Measurements from ENCODE around the gene MYO7A. TPM values are rescaled to one million over a fixed set of nuclear protein-coding genes. Genes with fewer than 3 reads are reported as not detected.

MYO7A gene
- total RNA-seq, 2 experiments from 2014 or later: not detected

DNA sequence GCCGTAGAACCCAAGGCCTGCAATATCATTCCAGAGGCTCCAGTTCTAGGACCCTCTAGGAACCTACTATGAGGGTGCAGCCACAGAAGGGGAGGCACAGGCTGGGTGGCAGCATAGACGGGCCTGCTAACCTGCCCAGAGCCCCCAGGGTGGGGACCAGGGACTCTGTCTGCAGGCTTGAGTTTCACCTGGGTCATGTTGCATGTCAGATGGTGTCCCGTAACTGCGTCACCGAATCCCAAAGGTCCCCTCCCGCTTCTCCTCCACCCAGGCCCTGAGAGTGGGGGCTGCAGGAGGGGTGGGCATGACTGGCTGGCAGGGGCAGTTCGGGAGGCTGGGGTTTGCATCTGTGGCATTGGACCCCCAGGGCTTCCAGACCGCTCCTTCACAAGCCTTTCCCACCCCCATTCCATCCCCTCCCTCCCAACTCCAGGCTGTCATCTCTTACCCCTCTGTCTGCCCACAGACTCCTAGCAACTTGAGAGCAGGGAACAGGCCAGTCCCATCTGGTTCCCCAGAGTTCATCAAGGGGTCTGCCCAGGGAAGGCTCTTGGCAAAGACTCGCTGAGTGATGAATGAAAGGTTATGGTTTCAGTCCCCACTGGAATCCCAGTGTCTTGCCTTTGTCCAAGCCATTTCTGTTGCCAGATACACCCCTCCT lies 16.3 kb downstream of the MYO7A start:
- ChIA-PET POLR2A (no interaction called here), CTCF (interaction anchor here (1.3 kb wide), 1 partner anchor 17 kb away, joined by 7 read pairs; no protein-coding TSS in a partner anchor)
- no peaks in the 10 kb centered on the region for H3K36me3 Mint-ChIP-seq (ENCODE audit: low read depth)

DNA sequence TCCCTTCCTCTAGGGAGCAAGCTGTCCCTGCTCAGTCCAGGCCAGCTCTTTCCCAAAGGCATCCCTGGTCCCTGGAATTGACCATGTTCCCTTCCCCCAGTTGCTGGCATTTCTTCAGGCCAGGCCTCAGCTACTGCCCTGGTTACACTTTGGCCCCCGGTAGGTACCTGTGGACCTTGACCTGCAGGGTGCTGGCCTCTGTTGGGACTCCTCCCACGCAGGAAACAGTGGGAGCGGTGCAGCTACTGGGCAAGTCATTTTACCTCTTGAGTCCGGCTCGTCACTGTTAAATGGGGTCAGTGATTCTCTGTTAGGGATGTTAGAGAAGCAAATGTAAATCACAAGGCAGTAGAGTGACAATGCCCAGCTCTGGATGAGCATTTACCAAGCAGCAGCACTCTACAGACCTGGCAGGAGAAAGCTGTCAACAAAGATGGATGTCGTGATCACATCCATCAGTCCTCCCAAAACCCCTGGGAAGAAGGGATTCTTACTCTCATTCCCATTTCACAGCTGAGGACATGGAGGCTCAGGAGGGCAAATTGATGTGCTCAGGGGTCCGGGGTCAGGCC lies 16.9 kb downstream of the MYO7A start:
- peaks cover 59% of the 10 kb centered on the region for H3K27me3 Mint-ChIP-seq (ENCODE audit: low read depth)
- CTCF ChIA-PET: interaction anchor here (1.3 kb wide), 1 partner anchor 18 kb away, joined by 7 read pairs; no protein-coding TSS in a partner anchor
- no peak for DNase-seq
- no peak overlapping the region for H3K4me3 Mint-ChIP-seq
- H3K36me3 Mint-ChIP-seq (ENCODE audit: low read depth): no peaks in the 10 kb centered on the region
- peaks cover 39% of the 10 kb centered on the region for H3K4me1 Mint-ChIP-seq (ENCODE audit: low read depth)
- ATAC-seq: no peak
- no peak overlapping the region for H3K27ac Mint-ChIP-seq
- H3K9me3 Mint-ChIP-seq (ENCODE audit: insufficient read depth): no peaks in the 10 kb centered on the region
- POLR2A ChIA-PET: no interaction called here

More for the DNA sequence above, 16.3 kb downstream of the MYO7A start:
- Mint-ChIP-seq H3K27me3 (ENCODE audit: low read depth) (peaks cover 65% of the 10 kb centered on the region), H3K9me3 (ENCODE audit: insufficient read depth) (no peaks in the 10 kb centered on the region), H3K4me1 (ENCODE audit: low read depth) (peaks cover 36% of the 10 kb centered on the region), H3K4me3 (no peak overlapping the region), H3K27ac (no peak overlapping the region)
- ATAC-seq: no peak
- DNase-seq: no peak

DNA sequence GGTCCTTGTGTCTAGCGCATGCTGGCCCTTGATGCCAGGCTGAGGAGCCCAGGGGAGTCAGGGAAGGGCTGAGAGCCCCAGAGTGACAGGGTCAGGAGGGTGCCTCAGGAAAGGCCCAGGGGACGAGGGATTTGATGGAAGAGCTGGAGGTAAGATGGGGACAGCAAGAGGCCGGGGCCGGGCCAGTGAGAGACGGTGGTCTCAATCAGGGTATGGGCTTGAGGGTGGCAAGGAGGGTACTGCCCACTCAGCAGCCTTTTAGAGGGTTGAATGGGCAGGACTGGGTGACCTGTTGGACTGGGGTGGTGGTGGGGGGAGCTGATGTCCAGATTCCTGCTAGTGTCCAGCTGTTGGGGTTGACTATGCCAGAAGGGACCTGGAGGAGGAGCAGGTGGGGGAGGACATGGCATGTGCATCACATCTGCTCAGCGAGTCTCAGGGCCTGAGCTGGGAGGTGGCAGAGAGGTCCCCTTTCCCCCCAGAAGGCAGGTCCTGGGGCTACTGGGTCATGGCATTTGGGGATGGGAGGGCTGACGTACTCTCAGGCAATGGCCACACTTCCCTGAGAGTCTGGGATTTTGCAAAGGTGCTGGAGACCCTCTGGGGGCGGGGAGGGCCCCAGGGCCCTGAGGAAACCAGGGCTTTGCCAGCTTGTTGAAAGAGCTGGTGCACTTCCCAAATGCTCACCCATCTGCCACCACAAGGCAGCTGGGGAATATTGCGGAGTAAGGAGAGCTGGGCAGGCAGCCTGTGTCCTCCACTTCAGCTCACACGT lies 18.4 kb downstream of the MYO7A start:
- Mint-ChIP-seq H3K27ac (no peak overlapping the region), H3K9me3 (ENCODE audit: insufficient read depth) (no peaks in the 10 kb centered on the region), H3K4me3 (no peak overlapping the region), H3K27me3 (ENCODE audit: low read depth) (peaks cover 61% of the 10 kb centered on the region), H3K4me1 (ENCODE audit: low read depth) (peaks cover 42% of the 10 kb centered on the region), H3K36me3 (ENCODE audit: low read depth) (no peaks in the 10 kb centered on the region)
- DNase-seq (no peak), ATAC-seq (no peak)
- ChIA-PET CTCF (interaction anchor here (1.0 to 2.9 kb wide), 3 partner anchors 19 to 42 kb away, joined by 3 to 18 read pairs (median 4); partner anchors contain the start of gene MYO7A), POLR2A (interaction anchor here (1.2 kb wide), 1 partner anchor 34 kb away, joined by 3 read pairs; no protein-coding TSS in a partner anchor)

DNA sequence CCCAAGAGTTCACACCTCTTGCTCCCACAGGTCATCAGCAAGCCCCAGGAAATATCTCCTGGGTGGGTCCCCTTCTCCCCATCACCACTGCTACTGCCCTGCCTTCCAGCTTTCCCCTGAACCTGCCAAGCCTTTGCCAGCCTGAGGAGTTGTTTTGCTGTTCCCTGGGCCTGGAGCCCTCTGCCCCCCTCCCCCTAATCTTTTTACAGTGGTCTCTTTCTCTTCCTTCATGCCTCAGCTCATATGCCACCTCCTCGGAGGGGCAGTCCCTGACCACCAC lies 18.9 kb downstream of the MYO7A start:
- CTCF ChIA-PET: interaction anchor here (1.0 to 2.9 kb wide), 3 partner anchors 20 to 42 kb away, joined by 3 to 18 read pairs (median 4); partner anchors contain the start of gene MYO7A
- Mint-ChIP-seq H3K36me3 (ENCODE audit: low read depth) (no peaks in the 10 kb centered on the region), H3K4me3 (no peak overlapping the region), H3K27ac (no peak overlapping the region), H3K9me3 (ENCODE audit: insufficient read depth) (no peaks in the 10 kb centered on the region), H3K4me1 (ENCODE audit: low read depth) (peaks cover 42% of the 10 kb centered on the region), H3K27me3 (ENCODE audit: low read depth) (peaks cover 56% of the 10 kb centered on the region)
- ATAC-seq (no peak), DNase-seq (no peak)
- POLR2A ChIA-PET: interaction anchor here (1.2 kb wide), 1 partner anchor 33 kb away, joined by 3 read pairs; no protein-coding TSS in a partner anchor

DNA sequence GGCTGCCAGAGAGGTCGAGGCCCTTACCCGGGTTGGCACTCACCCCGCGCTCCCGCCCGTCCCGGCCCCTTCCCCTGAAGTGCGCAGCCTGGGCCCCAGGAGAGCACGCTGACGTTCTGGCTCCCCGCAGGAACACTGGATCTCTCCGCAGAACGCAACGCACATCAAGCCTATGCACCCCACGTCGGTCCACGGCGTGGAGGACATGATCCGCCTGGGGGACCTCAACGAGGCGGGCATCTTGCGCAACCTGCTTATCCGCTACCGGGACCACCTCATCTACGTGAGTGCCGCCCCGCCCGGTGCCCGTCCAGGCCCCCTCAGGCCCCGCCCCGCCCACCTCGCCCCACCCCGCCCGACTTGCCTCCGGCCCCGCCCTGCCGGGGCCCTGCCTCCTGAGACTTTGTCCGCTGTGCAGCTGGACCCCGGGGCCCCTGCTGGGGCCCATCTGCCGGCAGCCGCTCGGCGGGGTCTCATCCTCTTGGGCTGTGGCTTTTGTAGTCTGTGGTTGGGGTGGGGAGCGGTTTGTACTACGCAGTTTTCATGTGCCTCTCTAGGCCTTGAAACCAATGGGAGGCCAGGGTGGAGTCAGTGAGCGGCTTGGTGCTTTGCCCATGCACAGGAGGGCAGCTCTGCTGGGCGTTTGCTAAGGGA lies 19.7 kb downstream of the MYO7A start:
- H3K36me3 Mint-ChIP-seq (ENCODE audit: low read depth): no peaks in the 10 kb centered on the region
- H3K27ac Mint-ChIP-seq: no peak overlapping the region
- ATAC-seq: peak; percentile 56
- DNase-seq: peak; percentile 65
- CTCF ChIA-PET: interaction anchor here (1.0 to 2.9 kb wide), 2 partner anchors 20 to 41 kb away, joined by 3 to 18 read pairs; partner anchors contain the start of gene MYO7A
- H3K9me3 Mint-ChIP-seq (ENCODE audit: insufficient read depth): no peaks in the 10 kb centered on the region
- H3K4me3 Mint-ChIP-seq: peak overlapping the region; percentile 26
- H3K4me1 Mint-ChIP-seq (ENCODE audit: low read depth): peaks cover 43% of the 10 kb centered on the region
- peaks cover 58% of the 10 kb centered on the region for H3K27me3 Mint-ChIP-seq (ENCODE audit: low read depth)
- POLR2A ChIA-PET: no interaction called here

DNA sequence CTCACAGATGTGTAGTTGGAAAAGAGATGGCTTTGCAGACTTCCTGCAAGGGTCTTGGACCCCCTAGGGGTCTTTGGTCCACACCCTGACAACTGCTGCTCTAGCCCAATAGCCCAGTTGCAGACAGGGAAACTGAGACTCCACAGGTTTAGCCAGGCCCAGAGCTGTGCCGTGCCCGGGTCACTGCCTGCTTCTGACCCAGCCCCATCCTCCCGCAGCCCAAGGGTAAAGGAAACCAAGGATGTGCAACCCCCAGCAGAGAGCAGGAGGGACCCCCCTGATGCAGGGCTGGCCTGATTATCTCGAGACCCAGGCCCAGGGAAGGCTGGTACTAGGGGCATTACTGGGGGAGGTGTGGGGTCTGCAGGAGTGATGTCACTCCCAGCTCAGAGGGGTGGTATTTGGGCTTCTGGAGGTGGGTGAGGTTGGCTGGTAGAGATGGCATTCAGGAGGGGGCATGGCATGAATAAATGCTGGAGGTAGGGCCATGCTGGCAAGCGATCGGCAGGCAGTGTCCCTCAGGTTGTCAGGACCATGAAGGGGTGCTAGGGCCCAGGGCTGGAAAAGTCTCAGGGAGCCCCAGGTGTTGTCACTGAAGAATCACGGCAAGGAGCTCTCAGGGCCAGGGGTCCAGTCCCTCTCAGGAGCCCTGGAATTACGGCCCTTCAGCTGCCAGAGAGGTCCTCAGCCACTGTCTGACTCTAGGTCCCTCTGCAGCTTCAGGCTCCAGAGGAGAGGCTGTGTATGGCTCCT lies 21.1 kb downstream of the MYO7A start:
- Mint-ChIP-seq H3K27ac (no peak overlapping the region), H3K9me3 (ENCODE audit: insufficient read depth) (no peaks in the 10 kb centered on the region), H3K27me3 (ENCODE audit: low read depth) (peaks cover 46% of the 10 kb centered on the region), H3K4me1 (ENCODE audit: low read depth) (peaks cover 53% of the 10 kb centered on the region), H3K36me3 (ENCODE audit: low read depth) (no peaks in the 10 kb centered on the region), H3K4me3 (no peak overlapping the region)
- ATAC-seq (no peak), DNase-seq (no peak)
- CTCF ChIA-PET: interaction anchor here (2.6 to 2.9 kb wide), 2 partner anchors 22 to 39 kb away, joined by 10 to 18 read pairs; partner anchors contain the start of gene MYO7A
- POLR2A ChIA-PET: no interaction called here

DNA sequence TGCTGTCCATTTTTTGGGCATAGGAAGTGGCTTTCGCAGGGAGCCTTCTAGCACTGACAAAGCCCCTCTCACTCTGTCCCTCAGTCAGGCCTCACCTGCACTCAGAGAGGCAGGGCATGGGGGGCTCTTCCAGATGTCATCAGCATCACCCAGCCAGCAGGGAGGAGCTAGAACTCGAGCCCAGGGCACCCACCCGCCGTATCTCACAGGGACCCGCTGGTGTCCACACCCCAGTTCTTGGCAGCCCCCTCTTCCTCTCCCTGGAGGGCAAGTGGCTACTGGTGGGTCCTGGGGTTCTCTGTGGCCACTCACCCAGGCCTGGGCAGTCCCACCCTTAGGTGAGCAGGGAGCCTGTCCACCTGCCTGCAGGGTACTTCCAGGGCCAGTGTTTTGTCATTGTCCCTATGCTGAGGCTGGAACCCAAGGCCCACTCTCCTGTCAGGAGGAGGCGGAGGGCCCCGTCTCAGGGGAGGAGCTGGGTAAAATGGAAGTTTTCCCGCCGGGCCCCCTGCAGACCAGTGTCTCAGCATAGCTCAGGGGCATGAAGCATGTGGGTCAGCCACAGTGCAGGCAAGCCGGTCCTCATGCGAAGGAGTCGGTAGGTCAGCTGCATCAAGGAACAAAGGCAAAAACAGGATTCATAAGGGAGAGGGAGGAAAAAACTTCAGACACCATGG lies 21.8 kb downstream of the MYO7A start:
- peaks cover 57% of the 10 kb centered on the region for H3K4me1 Mint-ChIP-seq (ENCODE audit: low read depth)
- CTCF ChIA-PET: interaction anchor here (2.6 kb wide), 1 partner anchor 38 kb away, joined by 10 read pairs; no protein-coding TSS in a partner anchor
- DNase-seq: no peak
- H3K36me3 Mint-ChIP-seq (ENCODE audit: low read depth): no peaks in the 10 kb centered on the region
- H3K27ac Mint-ChIP-seq: no peak overlapping the region
- ATAC-seq: no peak
- H3K9me3 Mint-ChIP-seq (ENCODE audit: insufficient read depth): no peaks in the 10 kb centered on the region
- POLR2A ChIA-PET: no interaction called here
- H3K27me3 Mint-ChIP-seq (ENCODE audit: low read depth): peaks cover 47% of the 10 kb centered on the region
- no peak overlapping the region for H3K4me3 Mint-ChIP-seq

DNA sequence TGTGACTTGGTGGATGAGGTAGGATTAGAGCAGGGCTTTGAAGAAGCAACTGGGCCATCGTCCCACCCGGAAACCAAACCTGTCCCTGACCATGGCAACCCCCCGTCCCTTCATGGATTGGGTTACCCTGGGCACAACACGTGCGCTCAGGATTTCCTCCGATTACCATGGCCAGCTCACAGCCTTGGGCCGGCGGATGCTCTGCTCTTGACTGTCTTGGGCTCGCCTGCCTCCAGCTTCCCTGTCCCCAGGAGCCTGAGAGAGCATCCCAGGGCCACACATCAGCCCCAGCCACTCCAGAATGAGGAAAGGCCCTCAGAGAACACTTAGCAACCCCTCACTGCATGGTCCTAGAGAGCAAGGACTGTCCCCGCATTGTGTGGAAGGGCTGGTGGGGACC lies 22.8 kb downstream of the MYO7A start:
- no peaks in the 10 kb centered on the region for H3K36me3 Mint-ChIP-seq (ENCODE audit: low read depth)
- CTCF ChIA-PET: interaction anchor here (2.6 kb wide), 1 partner anchor 37 kb away, joined by 10 read pairs; no protein-coding TSS in a partner anchor
- peaks cover 45% of the 10 kb centered on the region for H3K27me3 Mint-ChIP-seq (ENCODE audit: low read depth)
- H3K4me3 Mint-ChIP-seq: no peak overlapping the region
- no peak for DNase-seq
- ATAC-seq: no peak
- no peak overlapping the region for H3K27ac Mint-ChIP-seq
- H3K9me3 Mint-ChIP-seq (ENCODE audit: insufficient read depth): no peaks in the 10 kb centered on the region
- peaks cover 62% of the 10 kb centered on the region for H3K4me1 Mint-ChIP-seq (ENCODE audit: low read depth)
- POLR2A ChIA-PET: no interaction called here

DNA sequence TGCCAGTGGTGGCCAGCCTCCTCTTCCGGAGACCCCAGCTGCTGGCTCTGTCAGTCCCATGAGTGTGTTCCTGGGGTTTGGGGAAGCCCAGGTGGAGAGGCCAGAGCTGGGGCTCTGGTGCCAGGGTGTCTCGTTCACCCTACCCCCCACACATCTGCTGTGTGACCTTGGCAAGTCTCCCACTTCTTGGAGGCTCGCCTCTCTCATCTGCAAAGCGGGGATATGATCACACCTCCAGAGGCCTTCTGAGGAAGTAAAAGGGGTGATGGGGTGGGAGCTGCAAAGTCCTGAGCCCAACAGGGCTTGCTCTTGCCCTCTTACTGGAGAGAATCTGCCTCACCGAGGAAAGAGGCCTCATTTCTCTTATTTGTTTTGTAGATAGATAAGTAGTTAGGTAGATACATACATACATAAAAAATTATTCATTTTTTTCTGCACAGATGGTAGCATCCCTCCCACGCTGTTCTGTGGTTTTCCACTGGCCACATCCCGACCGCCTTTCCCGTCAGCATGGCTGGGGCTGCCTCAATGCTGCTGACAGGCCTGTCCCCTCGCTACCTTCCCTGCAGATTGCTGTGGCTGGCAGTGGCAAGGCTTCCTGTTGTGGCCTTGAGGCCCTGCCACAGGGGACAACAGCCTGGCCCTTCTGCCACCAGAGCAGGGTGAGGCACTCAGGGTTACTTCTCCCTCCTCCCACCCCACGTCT lies 23.9 kb downstream of the MYO7A start:
- Mint-ChIP-seq H3K9me3 (ENCODE audit: insufficient read depth) (no peaks in the 10 kb centered on the region), H3K4me3 (peak overlapping the region; percentile 21), H3K36me3 (ENCODE audit: low read depth) (no peaks in the 10 kb centered on the region), H3K4me1 (ENCODE audit: low read depth) (peaks cover 62% of the 10 kb centered on the region), H3K27ac (peak overlapping the region; percentile 66), H3K27me3 (ENCODE audit: low read depth) (peaks cover 38% of the 10 kb centered on the region)
- POLR2A ChIA-PET: no interaction called here
- DNase-seq (peak; percentile 82), ATAC-seq (peak; percentile 68)
- CTCF ChIA-PET: interaction anchor here (1.0 to 1.2 kb wide), 2 partner anchors 25 to 36 kb away, joined by 4 to 7 read pairs; partner anchors contain the start of gene MYO7A

DNA sequence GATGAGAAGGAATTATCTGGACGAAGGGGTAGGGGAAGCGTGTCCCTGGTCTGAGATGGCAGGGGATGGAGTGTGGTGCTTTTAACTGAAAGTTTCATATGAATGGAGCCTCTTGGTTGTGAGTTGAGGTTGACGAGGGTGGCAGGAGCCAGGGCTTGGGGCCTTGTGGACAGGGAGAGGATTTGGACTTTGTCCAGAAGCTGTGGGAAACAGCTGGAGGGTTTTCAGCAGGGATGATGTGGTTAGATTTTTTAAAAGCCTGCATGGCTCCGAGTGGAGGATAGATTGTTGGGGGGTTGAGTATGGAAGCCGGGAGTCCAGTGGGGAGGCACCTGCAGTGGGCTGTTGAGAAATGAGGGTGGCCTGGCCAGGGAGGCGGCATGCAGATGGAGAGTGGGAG lies 24.8 kb downstream of the MYO7A start:
- peak overlapping the region; percentile 21 for H3K4me3 Mint-ChIP-seq

More for the DNA sequence above, 24.8 kb downstream of the MYO7A start:
- no peak for DNase-seq
- ChIA-PET CTCF (interaction anchor here (2.8 kb wide), 1 partner anchor 26 kb away, joined by 11 read pairs; the partner anchor contains the start of gene MYO7A), POLR2A (no interaction called here)
- H3K4me1 Mint-ChIP-seq (ENCODE audit: low read depth): peaks cover 55% of the 10 kb centered on the region
- no peaks in the 10 kb centered on the region for H3K9me3 Mint-ChIP-seq (ENCODE audit: insufficient read depth)
- H3K27ac Mint-ChIP-seq: peak overlapping the region; percentile 47
- no peaks in the 10 kb centered on the region for H3K36me3 Mint-ChIP-seq (ENCODE audit: low read depth)
- peaks cover 31% of the 10 kb centered on the region for H3K27me3 Mint-ChIP-seq (ENCODE audit: low read depth)
- no peak for ATAC-seq

Data from activated CD8-positive, alpha-beta T cell treated with anti-CD3 and anti-CD28 coated beads, Interleukin-2, amount 10 ng/mL, durations not matched to agents 7 days and 5 days (primary cell).